Natural killer cell (primary cell): ENCODE data around the gene MAGEC2. TPM values are rescaled to one million over a fixed set of nuclear protein-coding genes. Genes with fewer than 3 reads are reported as not detected.

Source experiments
- ATAC-seq, 3 donors: fragments of 150-1000 bp in 2 of 3; fragments of 200-7000 bp in 1 of 3; cut with Tn5 transposase; 1 replicate in 1 of 3; 2 replicates in 2 of 3; pipeline ENCODE4 v1.10.0; 2021; ENCODE audit warnings: mild to moderate bottlenecking in 2 of 3, moderate library complexity in 2 of 3
- DNase-seq, 2 donors: peaks; one replicate each; pipeline versions ENCODE4 v3.0.0 to v3.0.0-alpha.2; 2013 to 2021; ENCODE audit warnings: mixed read lengths in 1 of 2
- H3K27ac ChIP-seq: one replicate; pipeline ENCODE4 v1.5.1; 2013; ENCODE audit warnings: mild to moderate bottlenecking, low read length
- H3K27me3 ChIP-seq: one replicate; pipeline ENCODE4 v1.6.1; 2013; ENCODE audit warnings: low read length; ENCODE audit not compliant: control insufficient read depth, insufficient read depth
- H3K36me3 ChIP-seq: one replicate; pipeline ENCODE4 v1.6.1; 2013; ENCODE audit warnings: low read length; ENCODE audit not compliant: control insufficient read depth, insufficient read depth
- H3K4me1 ChIP-seq: one replicate; pipeline ENCODE4 v1.6.1; 2013; ENCODE audit warnings: low read length; ENCODE audit not compliant: control insufficient read depth, insufficient read depth
- H3K4me3 ChIP-seq: one replicate; pipeline ENCODE4 v1.5.1; 2013; ENCODE audit warnings: low read length
- H3K9me3 ChIP-seq: one replicate; pipeline ENCODE4 v1.6.1; 2013; ENCODE audit warnings: low read length; ENCODE audit not compliant: control insufficient read depth, insufficient read depth
- H3K27ac Mint-ChIP-seq, 2 donors: one replicate each; pipeline ENCODE4 v1.8.0; 2022; ENCODE audit warnings: mild to moderate bottlenecking in 2 of 2, mixed read lengths in 2 of 2, moderate library complexity in 1 of 2
- H3K27me3 Mint-ChIP-seq, 2 donors: one replicate each; pipeline ENCODE4 v1.8.0; 2022; ENCODE audit warnings: low read depth in 2 of 2, mixed read lengths in 2 of 2
- H3K36me3 Mint-ChIP-seq: one replicate; pipeline ENCODE4 v1.8.0; 2022; ENCODE audit warnings: mixed read lengths
- H3K4me1 Mint-ChIP-seq, 2 donors: one replicate each; pipeline ENCODE4 v1.8.0; 2022; ENCODE audit warnings: mixed read lengths in 2 of 2
- H3K4me3 Mint-ChIP-seq: one replicate; pipeline ENCODE4 v1.8.0; 2022; ENCODE audit warnings: mild to moderate bottlenecking, moderate library complexity, mixed read lengths
- H3K9me3 Mint-ChIP-seq, 2 donors: one replicate each; pipeline ENCODE4 v1.8.0; 2022; ENCODE audit warnings: mixed read lengths in 2 of 2
- CTCF ChIP-seq: fragments of 200-600 bp; IDR thresholded peaks from one replicate; pipeline ENCODE4 v1.8.0; 2022; ENCODE audit warnings: antibody characterized with exemption
- WGBS: methylation state at CpG from one replicate; pipeline ENCODE4 v1.1.7; 2013; ENCODE audit warnings: missing lambda C conversion rate; ENCODE audit not compliant: insufficient coverage; 5-methylcytosine and 5-hydroxymethylcytosine counted together
- intact Hi-C: fragments of 100-400 bp; cut with micrococcal nuclease; formaldehyde crosslinking; loops from one replicate; pipeline ENCODE4 v1.14.2; 2022
- total RNA-seq, 4 donors: library from RNA; stranded (reverse); fragments of 120-200 nt in 1 of 4; gene quantifications; one replicate each; pipeline versions ENCODE4 v1.2.3 to v1.2.4, GENCODE V29; 2013 to 2022

The MAGEC2 gene
- total RNA-seq = not detected
- total RNA-seq (2013) = not detected

DNA sequence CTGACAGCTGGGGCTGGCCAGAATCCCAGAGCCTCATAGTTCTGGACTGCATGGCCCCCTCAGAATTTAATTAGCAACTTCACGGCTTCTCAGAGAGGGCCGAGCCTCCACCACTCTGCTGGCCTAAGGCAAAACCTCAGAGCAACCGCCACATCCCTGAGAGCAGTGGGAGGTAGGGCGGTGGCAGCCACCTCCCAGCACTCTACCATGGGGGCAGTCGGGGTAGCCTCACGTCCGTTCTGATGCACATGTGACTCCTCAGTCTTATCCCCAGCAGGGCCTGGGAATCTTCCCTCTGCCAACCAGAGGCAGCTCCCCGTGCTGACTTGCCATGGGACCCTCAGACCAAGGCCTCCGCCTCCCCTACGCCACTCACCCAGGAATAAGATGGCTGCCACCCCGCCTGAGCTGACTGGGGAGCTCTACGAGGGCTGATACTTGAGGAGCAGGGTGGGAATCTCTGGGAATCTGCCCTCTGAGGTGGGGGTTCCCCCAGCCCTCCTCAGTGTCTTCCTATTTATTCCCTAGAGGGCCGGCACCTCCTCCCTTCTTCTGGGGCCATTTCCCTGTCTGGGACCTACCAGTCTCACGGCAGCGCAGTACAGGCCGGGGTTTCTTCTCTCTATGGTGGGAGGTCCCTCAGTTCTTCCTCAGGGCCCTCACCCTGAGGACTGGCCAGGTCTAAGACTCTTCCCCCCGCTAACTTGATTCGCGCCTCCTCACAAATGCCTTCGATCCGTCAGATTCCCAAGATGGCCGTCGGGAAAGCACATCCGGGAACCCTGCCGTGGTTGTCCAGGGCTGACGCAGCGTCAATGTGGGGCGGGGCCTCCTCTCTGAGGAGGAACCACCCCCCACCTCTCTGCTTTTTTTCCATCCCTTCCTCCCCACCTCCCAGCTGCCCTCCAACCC, at the start of gene MAGEC2:
Gene MAGEC2, minus strand, starts transcription at position 769 of the 912 bp plus-strand sequence. CDS start 1,303 bp downstream, outside the sequence.
- intact Hi-C loops = no loop called here
- Histone ChIP-seq H3K27me3 (no peaks in the 10 kb centered on the region), H3K27ac (no peak within 1 kb of the TSS), H3K9me3 (peaks cover 2% of the 10 kb centered on the region), H3K4me1 (no peaks in the 10 kb centered on the region), H3K4me3 (no peak within 1 kb of the TSS), H3K36me3 (no peaks in the 10 kb centered on the region)
- ATAC-seq (no peak), DNase-seq (no peak)
- WGBS = 94% methylated on average over 27 of the region's 28 CpGs
- Mint-ChIP-seq H3K9me3 (peaks cover 0 to 9% of the 10 kb centered on the region in 2 donors), H3K27me3 (no peaks in the 10 kb centered on the region), H3K4me3 (no peak within 1 kb of the TSS), H3K4me1 (no peaks in the 10 kb centered on the region), H3K36me3 (no peaks in the 10 kb centered on the region), H3K27ac (no peak within 1 kb of the TSS)
- no peak for TF ChIP-seq CTCF

GRCh38 chrX:142251680-142252079, 46.6 kb upstream of the MAGEC2 start:
- Mint-ChIP-seq H3K4me1 (no peaks in the 10 kb centered on the region), H3K27ac (no peak overlapping the region), H3K4me3 (no peak overlapping the region), H3K36me3 (no peaks in the 10 kb centered on the region), H3K9me3 (peaks cover 2% of the 10 kb centered on the region in 2 donors), H3K27me3 (no peaks in the 10 kb centered on the region)
- H3K9me3 ChIP-seq = no peaks in the 10 kb centered on the region
- no peak overlapping the region for H3K27ac ChIP-seq
- H3K4me1 ChIP-seq = no peaks in the 10 kb centered on the region
- 70% methylated on average over 2 of the region's 4 CpGs for WGBS
- no peak overlapping the region for H3K4me3 ChIP-seq
- no peak for ATAC-seq
- H3K36me3 ChIP-seq = no peaks in the 10 kb centered on the region
- DNase-seq = no peak
- no peak for TF ChIP-seq CTCF
- intact Hi-C loops = no loop called here
- H3K27me3 ChIP-seq = no peaks in the 10 kb centered on the region

GRCh38 chrX:142251202-142251601, 46.1 kb upstream of the MAGEC2 start:
- H3K36me3 Mint-ChIP-seq = no peaks in the 10 kb centered on the region
- H3K36me3 ChIP-seq = no peaks in the 10 kb centered on the region
- intact Hi-C loops = no loop called here
- no peaks in the 10 kb centered on the region for H3K9me3 ChIP-seq
- H3K4me1 ChIP-seq = no peaks in the 10 kb centered on the region
- no peak overlapping the region for H3K27ac ChIP-seq
- no peak for ATAC-seq
- no peak for TF ChIP-seq CTCF
- no peak overlapping the region for H3K4me3 Mint-ChIP-seq
- no peak for DNase-seq
- no peak overlapping the region for H3K4me3 ChIP-seq
- peaks cover 2% of the 10 kb centered on the region in 2 donors for H3K9me3 Mint-ChIP-seq
- no peaks in the 10 kb centered on the region for H3K27me3 Mint-ChIP-seq
- WGBS = 81% methylated on average over 4 of the region's 4 CpGs
- H3K27ac Mint-ChIP-seq = no peak overlapping the region
- H3K27me3 ChIP-seq = no peaks in the 10 kb centered on the region
- no peaks in the 10 kb centered on the region for H3K4me1 Mint-ChIP-seq
